Measurements from ENCODE around the gene OSGEP.
"Not testable (repeated sequence)": the region's sequence is repeated elsewhere in the genome, so short reads cannot be mapped to it uniquely, and the experiment has no call there.

OSGEP gene

GRCh38 chr14:20455355-20456300 lies 1.0 kb upstream of the OSGEP start:
- Histone ChIP-seq H3K4me3 (ENCODE audit: insufficient read depth, low read depth, low read length, poor library complexity, severe bottlenecking) (peak overlapping the region; percentile 80), H3K9me3 (ENCODE audit: control insufficient read depth, low read length) (no peaks in the 10 kb centered on the region), H3K36me3 (ENCODE audit: control insufficient read depth, insufficient read depth, low read length) (peaks cover 52% of the 10 kb centered on the region), H3K27me3 (replicated peaks; ENCODE audit: control insufficient read depth, insufficient read depth, low read length, poor library complexity, severe bottlenecking) (no peaks in the 10 kb centered on the region), H3K4me1 (ENCODE audit: control insufficient read depth, insufficient read depth, low read length, poor library complexity, severe bottlenecking) (peaks cover 12% of the 10 kb centered on the region), H3K27ac (ENCODE audit: insufficient read depth, low read length, poor library complexity, severe bottlenecking) (peak overlapping the region; percentile 90)
- DNase-seq, result no peak

- not testable (repeated sequence) for DNase-seq; H3K9me3 ChIP-seq (ENCODE audit: control insufficient read depth, low read length); H3K4me3 ChIP-seq (ENCODE audit: insufficient read depth, low read depth, low read length, poor library complexity, severe bottlenecking); H3K27ac ChIP-seq (ENCODE audit: insufficient read depth, low read length, poor library complexity, severe bottlenecking); H3K27me3 ChIP-seq (replicated peaks; ENCODE audit: control insufficient read depth, insufficient read depth, low read length, poor library complexity, severe bottlenecking)
- H3K4me1 ChIP-seq (ENCODE audit: control insufficient read depth, insufficient read depth, low read length, poor library complexity, severe bottlenecking), result peaks cover 12% of the 10 kb centered on the region
- H3K36me3 ChIP-seq (ENCODE audit: control insufficient read depth, insufficient read depth, low read length), result peaks cover 55% of the 10 kb centered on the region
These were observed 1.8 kb downstream of the OSGEP start for GRCh38 chr14:20452831-20453230.

DNA sequence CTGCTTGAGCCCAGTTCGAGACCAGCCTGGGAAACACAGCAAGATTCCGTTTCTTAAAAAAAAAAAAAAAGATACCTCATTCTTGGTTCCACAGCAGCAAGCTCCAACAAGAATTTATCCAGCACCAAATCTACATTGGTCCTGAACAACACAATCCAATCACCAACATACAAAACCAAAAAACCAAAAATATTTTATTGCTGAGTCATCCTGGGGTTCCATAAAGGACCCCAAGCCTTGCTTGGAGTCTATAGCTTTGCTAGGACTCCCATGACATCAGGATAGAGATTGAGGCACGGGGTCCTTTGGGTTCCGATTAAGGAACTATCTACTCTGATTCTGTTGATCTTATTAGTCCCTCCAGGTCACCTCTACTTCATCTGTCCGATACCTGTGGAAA lies 7.7 kb downstream of the OSGEP start:
- H3K27ac ChIP-seq (ENCODE audit: insufficient read depth, low read length, poor library complexity, severe bottlenecking), result no peak overlapping the region
- H3K36me3 ChIP-seq (ENCODE audit: control insufficient read depth, insufficient read depth, low read length), result peaks cover 57% of the 10 kb centered on the region

DNA sequence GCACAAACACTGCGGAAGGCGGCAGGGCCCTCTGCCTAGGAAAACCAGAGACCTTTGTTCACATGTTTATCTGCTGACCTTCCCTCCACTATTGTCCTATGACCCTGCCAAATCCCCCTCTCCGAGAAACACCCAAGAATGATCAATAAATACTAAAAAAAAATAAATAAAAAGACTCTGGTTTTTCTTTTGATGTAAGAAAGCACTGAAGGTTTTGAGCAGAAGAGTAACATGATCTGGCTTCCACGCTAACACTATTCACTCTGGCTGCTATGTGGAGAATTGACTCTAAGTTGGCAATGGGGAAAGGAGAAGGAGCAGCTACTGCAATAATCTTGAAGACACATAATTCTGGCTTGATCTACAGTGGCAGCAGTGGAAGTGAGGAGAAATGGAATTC lies 11.0 kb downstream of the OSGEP start:
- not testable (repeated sequence) for DNase-seq; H3K27me3 ChIP-seq (replicated peaks; ENCODE audit: control insufficient read depth, insufficient read depth, low read length, poor library complexity, severe bottlenecking)
- peaks cover 27% of the 10 kb centered on the region for H3K36me3 ChIP-seq (ENCODE audit: control insufficient read depth, insufficient read depth, low read length)

More for the DNA sequence above, 7.7 kb downstream of the OSGEP start:
- Histone ChIP-seq H3K9me3 (ENCODE audit: control insufficient read depth, low read length) (no peaks in the 10 kb centered on the region), H3K4me3 (ENCODE audit: insufficient read depth, low read depth, low read length, poor library complexity, severe bottlenecking) (no peak overlapping the region), H3K4me1 (ENCODE audit: control insufficient read depth, insufficient read depth, low read length, poor library complexity, severe bottlenecking) (no peaks in the 10 kb centered on the region), H3K27me3 (replicated peaks; ENCODE audit: control insufficient read depth, insufficient read depth, low read length, poor library complexity, severe bottlenecking) (no peaks in the 10 kb centered on the region)
- no peak for DNase-seq

DNA sequence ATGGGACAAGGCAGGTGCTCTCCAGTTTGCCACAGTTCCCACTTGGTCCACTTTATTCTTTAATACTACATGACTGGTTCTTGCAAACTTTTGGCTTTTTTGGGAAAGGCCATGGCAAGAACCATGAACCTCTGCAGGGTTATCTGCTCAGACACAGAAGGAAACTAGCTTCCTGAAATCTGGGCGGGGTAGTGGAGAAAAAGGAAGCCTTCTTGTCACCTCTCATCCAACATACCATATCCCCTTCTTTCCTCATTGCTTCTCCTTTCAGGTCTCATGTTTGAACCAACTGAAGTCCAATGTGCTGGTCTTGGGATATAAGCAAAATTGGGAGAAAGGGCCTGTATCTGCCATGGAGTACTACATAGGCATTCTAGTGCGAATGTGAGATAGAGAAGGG lies 13.2 kb downstream of the OSGEP start:
- no peak for DNase-seq
- H3K27ac ChIP-seq (ENCODE audit: insufficient read depth, low read length, poor library complexity, severe bottlenecking), result no peak overlapping the region
- H3K36me3 ChIP-seq (ENCODE audit: control insufficient read depth, insufficient read depth, low read length), result peaks cover 5% of the 10 kb centered on the region
- H3K4me3 ChIP-seq (ENCODE audit: insufficient read depth, low read depth, low read length, poor library complexity, severe bottlenecking), result no peak overlapping the region
- peaks cover 6% of the 10 kb centered on the region for H3K4me1 ChIP-seq (ENCODE audit: control insufficient read depth, insufficient read depth, low read length, poor library complexity, severe bottlenecking)
- no peaks in the 10 kb centered on the region for H3K9me3 ChIP-seq (ENCODE audit: control insufficient read depth, low read length)
- H3K27me3 ChIP-seq (replicated peaks; ENCODE audit: control insufficient read depth, insufficient read depth, low read length, poor library complexity, severe bottlenecking), result no peaks in the 10 kb centered on the region

More for the DNA sequence above, 11.0 kb downstream of the OSGEP start:
- not testable (repeated sequence) for H3K27ac ChIP-seq (ENCODE audit: insufficient read depth, low read length, poor library complexity, severe bottlenecking); H3K4me3 ChIP-seq (ENCODE audit: insufficient read depth, low read depth, low read length, poor library complexity, severe bottlenecking); H3K4me1 ChIP-seq (ENCODE audit: control insufficient read depth, insufficient read depth, low read length, poor library complexity, severe bottlenecking); H3K9me3 ChIP-seq (ENCODE audit: control insufficient read depth, low read length)

- no peaks in the 10 kb centered on the region for H3K9me3 ChIP-seq (ENCODE audit: control insufficient read depth, low read length)
- H3K4me3 ChIP-seq (ENCODE audit: insufficient read depth, low read depth, low read length, poor library complexity, severe bottlenecking), result no peak overlapping the region
- no peaks in the 10 kb centered on the region for H3K36me3 ChIP-seq (ENCODE audit: control insufficient read depth, insufficient read depth, low read length)
- no peak for DNase-seq
- H3K27ac ChIP-seq (ENCODE audit: insufficient read depth, low read length, poor library complexity, severe bottlenecking), result no peak overlapping the region
- no peaks in the 10 kb centered on the region for H3K27me3 ChIP-seq (replicated peaks; ENCODE audit: control insufficient read depth, insufficient read depth, low read length, poor library complexity, severe bottlenecking)
- peaks cover 6% of the 10 kb centered on the region for H3K4me1 ChIP-seq (ENCODE audit: control insufficient read depth, insufficient read depth, low read length, poor library complexity, severe bottlenecking)
These were observed 13.7 kb downstream of the OSGEP start for GRCh38 chr14:20440882-20441281.

DNA sequence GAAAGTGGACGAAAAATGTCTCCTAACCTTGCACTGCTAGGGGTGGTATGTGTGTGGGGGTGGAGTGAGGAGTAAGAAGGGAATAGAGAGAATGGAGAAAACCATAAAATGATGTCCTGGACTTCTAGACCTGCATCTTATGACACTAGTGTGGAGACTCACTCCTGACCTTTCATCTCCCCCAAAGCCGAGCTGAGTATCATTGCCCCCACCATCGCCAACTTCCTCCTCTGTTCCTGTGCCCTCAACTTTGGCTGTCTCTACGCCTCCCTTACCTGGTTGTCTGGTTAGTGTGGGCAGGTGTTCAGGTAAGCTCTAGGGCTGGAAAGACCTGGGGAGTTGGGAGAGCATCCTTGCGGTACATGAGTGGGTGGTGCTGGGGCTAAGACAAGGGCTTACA lies 14.1 kb downstream of the OSGEP start:
- no peak overlapping the region for H3K4me3 ChIP-seq (ENCODE audit: insufficient read depth, low read depth, low read length, poor library complexity, severe bottlenecking)
- H3K36me3 ChIP-seq (ENCODE audit: control insufficient read depth, insufficient read depth, low read length), result no peaks in the 10 kb centered on the region
- no peaks in the 10 kb centered on the region for H3K27me3 ChIP-seq (replicated peaks; ENCODE audit: control insufficient read depth, insufficient read depth, low read length, poor library complexity, severe bottlenecking)
- no peak overlapping the region for H3K27ac ChIP-seq (ENCODE audit: insufficient read depth, low read length, poor library complexity, severe bottlenecking)
- DNase-seq, result no peak
- no peaks in the 10 kb centered on the region for H3K9me3 ChIP-seq (ENCODE audit: control insufficient read depth, low read length)
- peaks cover 6% of the 10 kb centered on the region for H3K4me1 ChIP-seq (ENCODE audit: control insufficient read depth, insufficient read depth, low read length, poor library complexity, severe bottlenecking)

GRCh38 chr14:20438664-20439063 lies 15.9 kb downstream of the OSGEP start:
- peaks cover 6% of the 10 kb centered on the region for H3K4me1 ChIP-seq (ENCODE audit: control insufficient read depth, insufficient read depth, low read length, poor library complexity, severe bottlenecking)
- H3K27ac ChIP-seq (ENCODE audit: insufficient read depth, low read length, poor library complexity, severe bottlenecking), result no peak overlapping the region
- no peak for DNase-seq
- no peaks in the 10 kb centered on the region for H3K36me3 ChIP-seq (ENCODE audit: control insufficient read depth, insufficient read depth, low read length)
- no peaks in the 10 kb centered on the region for H3K9me3 ChIP-seq (ENCODE audit: control insufficient read depth, low read length)
- no peaks in the 10 kb centered on the region for H3K27me3 ChIP-seq (replicated peaks; ENCODE audit: control insufficient read depth, insufficient read depth, low read length, poor library complexity, severe bottlenecking)
- no peak overlapping the region for H3K4me3 ChIP-seq (ENCODE audit: insufficient read depth, low read depth, low read length, poor library complexity, severe bottlenecking)

GRCh38 chr14:20436363-20436755 lies 18.3 kb downstream of the OSGEP start:
- Histone ChIP-seq H3K4me3 (ENCODE audit: insufficient read depth, low read depth, low read length, poor library complexity, severe bottlenecking) (no peak overlapping the region), H3K4me1 (ENCODE audit: control insufficient read depth, insufficient read depth, low read length, poor library complexity, severe bottlenecking) (peaks cover 3% of the 10 kb centered on the region), H3K27ac (ENCODE audit: insufficient read depth, low read length, poor library complexity, severe bottlenecking) (no peak overlapping the region), H3K27me3 (replicated peaks; ENCODE audit: control insufficient read depth, insufficient read depth, low read length, poor library complexity, severe bottlenecking) (no peaks in the 10 kb centered on the region), H3K36me3 (ENCODE audit: control insufficient read depth, insufficient read depth, low read length) (no peaks in the 10 kb centered on the region), H3K9me3 (ENCODE audit: control insufficient read depth, low read length) (no peaks in the 10 kb centered on the region)
- no peak for DNase-seq

DNA sequence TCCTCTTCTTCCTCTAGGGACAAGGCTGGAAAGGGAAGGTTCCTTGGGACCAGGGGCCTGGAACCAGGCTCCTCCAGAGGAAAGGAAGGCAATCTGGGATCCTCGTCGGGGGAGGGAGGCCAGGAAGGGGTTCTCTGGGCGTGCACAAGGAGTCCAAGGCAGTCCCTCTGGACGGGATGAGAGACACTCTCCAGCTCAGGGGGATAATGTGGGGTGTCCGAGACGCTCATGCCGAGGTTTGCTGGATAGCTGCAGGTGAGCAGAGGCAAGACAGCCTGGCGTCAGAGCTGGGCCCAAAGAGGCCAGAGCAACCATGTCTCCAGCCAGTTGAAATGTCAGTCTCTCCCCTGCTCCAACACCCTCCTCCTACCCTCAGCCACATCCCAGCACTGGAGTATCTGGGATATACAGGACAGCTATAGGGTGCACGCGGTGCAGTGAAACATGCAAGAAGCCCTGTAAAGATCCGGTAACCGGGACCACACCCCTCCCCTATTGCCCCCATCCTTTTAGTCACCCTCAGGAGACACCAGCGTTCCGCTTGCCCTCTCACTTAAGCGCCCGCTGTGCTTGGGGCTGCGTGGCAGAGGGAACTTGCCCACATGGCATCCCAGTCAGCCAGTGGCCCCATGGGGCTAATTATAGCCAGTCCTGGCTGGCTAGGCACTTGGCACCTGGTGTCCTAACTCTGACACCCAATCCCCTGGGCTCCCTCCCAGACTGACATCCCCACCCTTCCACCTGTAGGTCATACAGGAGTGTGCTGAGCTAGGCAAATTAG lies 18.8 kb downstream of the OSGEP start, which contains the start of gene KLHL33:
Gene KLHL33 (minus strand): TSS at position 585 of the 781 bp plus-strand sequence. CDS start 355 bp downstream, at position 230.
- H3K4me3 ChIP-seq (ENCODE audit: insufficient read depth, low read depth, low read length, poor library complexity, severe bottlenecking), result no peak within 1 kb of the TSS
- DNase-seq, result no peak
- no peaks in the 10 kb centered on the region for H3K4me1 ChIP-seq (ENCODE audit: control insufficient read depth, insufficient read depth, low read length, poor library complexity, severe bottlenecking)
- no peak within 1 kb of the TSS for H3K27ac ChIP-seq (ENCODE audit: insufficient read depth, low read length, poor library complexity, severe bottlenecking)
- H3K27me3 ChIP-seq (replicated peaks; ENCODE audit: control insufficient read depth, insufficient read depth, low read length, poor library complexity, severe bottlenecking), result no peaks in the 10 kb centered on the region
- no peaks in the 10 kb centered on the region for H3K9me3 ChIP-seq (ENCODE audit: control insufficient read depth, low read length)
- no peaks in the 10 kb centered on the region for H3K36me3 ChIP-seq (ENCODE audit: control insufficient read depth, insufficient read depth, low read length)

Data from effector memory CD4-positive, alpha-beta T cell (primary cell).